Kidney glomerular epithelial cell (primary cell): Measurements from ENCODE around the gene ADAMTS2.

Experiments used
- DNase-seq: peaks from one replicate; lab custom pipeline; 2025; lab: John Stamatoyannopoulos, UW

The ADAMTS2 gene

DNA sequence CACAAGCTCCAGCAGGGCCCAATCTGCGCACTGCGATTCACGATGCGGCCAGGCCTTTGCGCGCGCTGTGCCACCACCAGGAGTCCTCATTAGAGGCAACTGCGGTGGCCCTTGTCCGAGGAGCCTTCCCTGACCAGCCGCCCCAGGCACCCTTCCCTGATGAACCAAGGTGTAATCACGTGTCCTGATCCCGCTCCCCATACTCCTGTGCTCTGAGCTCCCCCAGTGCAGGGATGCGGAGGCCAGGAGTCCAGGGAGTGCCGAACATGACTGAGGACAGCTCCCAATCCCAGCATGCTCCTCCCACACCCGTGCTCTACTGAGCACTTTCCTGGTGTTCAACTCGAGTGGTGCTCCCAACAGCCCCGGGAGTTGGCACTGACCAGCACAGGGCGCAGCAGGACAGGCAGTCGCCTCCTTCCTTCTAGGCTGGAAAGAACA lies 150.3 kb downstream of the ADAMTS2 start:
- DNase-seq: no peak

DNA sequence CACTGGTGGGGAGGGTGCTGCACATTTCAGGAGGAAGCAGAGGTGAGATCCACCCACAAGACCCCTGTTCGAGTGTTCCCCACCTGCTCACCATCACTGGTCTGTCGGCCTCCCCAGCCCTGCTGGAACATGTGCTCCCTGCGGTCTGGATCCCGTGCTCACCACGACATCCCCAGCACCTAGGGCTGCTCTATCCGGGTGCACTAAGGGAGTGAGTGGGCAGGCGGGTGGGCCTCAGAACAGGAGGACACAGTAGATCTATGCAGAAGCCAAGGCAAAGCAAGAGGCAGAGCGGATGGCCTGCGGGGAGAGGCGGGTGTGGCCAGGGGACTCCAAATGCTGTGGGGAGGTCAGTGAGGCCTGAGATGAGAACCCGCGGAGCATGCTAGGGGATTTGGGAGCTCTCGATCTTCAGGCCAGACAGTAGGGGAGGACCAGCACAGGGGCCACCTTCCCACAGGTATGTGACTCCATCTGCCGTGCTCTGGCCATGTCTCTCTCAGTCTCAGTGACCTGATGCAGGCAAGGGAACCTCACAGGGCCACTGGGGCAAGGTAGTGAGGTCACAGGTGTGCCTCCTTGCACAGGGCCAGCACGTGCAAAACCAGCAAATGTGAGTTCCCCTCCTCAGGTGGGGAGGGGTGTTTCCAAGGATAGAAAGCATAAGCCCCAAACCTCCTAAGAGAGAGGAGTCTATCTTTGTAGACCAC lies 150.9 kb downstream of the ADAMTS2 start:
- no peak for DNase-seq

DNA sequence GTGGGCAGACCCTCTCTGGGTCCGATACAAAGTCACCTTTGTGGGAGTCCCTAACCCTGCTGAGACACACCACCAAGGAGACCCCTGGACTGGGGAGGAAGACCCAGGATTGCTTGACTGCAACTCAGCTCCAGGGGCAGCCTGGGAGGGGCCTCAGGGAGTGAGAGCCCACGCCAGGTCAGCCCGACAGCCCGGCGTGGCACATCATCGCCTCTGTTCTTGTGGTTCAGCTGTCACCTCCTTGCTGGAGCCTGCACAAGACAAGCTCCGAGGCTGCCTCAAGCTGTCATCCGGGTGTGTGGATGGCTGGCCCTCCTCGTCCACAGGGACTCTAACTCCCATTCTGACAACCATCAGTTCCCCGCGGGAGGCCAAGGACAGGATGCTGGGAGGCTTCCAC lies 151.5 kb downstream of the ADAMTS2 start:
- DNase-seq: no peak

DNA sequence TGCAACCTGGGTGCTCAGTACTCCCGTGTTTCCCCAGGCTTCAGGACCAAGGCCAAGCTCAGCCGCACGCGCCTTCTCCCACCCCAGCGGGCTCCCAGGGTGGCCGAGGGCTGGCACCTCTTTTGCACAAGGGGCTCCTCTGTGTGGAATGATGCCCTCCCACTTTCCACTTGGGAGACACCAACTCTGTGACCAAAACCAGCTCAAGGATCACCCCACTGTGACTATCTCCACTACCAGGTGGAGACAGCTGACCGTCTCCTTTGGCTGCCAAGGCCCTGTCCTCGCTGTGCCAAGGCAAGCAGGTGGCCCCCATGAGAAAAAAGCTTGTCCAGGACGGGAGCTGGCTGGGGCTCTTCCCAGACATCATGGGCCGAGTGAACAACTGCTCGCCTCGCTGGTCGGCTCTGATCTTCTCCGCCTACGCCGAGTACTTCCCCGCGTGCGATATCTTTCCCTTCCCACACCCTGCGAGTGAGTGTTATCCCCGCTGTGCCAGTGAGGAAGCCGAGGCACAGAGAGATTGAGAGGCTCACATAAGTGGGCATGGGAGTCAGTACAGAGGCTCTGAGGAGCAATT lies 152.3 kb downstream of the ADAMTS2 start:
- DNase-seq: no peak

DNA sequence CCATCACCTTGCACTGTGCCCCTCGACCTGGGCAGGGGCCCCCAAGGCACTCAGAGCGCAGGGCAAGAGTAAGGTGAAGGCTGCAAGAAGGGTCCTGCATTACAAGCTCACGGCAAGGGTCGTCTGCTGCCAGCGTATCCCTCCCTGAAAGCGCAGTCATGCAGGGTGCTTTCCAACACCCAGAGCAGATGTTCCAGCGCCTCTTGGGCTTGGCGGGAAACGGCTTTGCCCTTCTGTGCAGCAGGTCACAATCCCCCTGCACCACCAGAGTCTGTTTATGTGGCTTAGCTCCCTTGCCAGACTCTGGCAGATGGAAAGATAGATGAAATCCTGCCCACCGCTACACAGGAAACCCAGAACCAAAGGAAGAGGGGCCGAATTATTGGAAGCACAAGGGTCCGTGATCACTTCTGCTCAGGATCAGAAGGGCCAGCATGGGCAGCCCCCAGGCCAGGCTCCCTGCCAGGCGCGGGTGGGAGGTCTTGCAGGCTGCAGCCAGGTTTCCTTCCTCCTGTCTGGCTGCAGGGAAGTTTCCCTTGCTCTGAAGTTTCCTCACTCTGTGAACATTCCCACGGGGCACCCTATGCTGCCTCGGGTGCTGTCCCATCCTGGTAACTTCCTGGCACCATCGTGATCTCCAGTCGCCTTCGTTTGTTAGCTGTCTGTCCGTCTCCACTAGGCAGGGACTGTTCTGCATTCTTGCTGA lies 152.9 kb downstream of the ADAMTS2 start:
- no peak for DNase-seq

DNA sequence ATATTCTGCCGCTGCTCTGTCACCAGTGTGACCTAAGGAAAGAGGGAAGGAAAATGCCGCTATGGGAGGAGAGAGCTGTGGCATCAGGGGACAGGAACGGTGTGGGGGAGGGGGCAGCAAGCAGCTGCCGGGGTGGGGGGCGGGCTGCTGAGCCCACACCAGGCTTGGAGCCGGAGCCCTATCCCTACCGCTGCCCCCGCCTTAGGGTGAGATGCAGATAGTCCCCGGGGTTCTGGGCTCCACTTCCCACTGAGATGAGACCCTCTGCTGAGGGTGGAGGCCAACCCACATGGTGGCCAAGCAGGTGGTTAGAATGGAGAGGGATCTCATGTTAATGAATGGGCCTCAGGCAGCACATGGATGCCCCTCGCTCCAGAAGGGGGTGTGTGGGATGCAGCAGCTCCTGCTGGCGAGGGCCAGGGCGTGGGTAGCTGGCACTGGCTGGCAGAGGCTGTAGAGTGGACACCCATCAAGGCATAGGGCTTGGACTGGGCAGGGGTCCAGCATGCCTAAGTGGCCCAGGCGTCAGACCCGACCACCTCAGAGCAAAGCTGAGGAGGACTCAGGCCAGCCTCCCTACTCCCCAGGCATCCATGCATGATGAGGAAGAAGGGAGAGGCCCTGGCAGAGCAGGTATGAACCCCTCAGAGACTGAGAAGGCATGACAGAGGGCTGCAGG lies 153.6 kb downstream of the ADAMTS2 start:
- DNase-seq: no peak

DNA sequence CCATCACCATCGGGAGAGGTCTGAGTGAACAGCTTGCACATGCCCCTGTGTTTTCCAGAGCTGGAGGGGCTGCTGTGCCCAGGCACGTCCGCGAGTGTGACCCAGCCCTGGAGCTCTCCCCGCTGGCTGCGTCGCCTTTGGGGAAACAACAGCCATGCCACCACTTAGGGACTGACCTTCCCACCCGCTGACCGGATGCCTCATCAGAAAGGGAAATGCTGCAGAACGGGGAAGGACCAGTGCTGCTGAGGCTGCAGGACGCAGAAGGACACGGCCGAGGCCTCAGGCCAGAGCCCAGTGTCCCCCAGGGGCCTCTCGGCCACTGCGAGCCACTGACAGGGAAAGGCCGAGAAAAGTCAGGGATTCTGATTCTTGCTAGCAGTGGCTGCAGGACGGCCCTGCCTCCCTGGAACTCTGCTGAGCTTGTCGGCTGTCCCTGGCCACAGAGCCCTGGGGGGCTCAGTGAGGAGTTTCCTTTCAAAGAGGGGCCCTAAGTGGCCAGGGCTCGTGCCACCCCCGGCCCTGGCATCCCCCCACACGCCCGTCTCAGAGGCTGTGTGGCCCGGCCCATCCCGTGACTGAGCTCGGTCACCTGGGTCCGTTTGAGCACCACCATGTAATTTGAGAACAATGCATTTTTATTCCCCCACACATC lies 154.3 kb downstream of the ADAMTS2 start:
- DNase-seq: no peak

DNA sequence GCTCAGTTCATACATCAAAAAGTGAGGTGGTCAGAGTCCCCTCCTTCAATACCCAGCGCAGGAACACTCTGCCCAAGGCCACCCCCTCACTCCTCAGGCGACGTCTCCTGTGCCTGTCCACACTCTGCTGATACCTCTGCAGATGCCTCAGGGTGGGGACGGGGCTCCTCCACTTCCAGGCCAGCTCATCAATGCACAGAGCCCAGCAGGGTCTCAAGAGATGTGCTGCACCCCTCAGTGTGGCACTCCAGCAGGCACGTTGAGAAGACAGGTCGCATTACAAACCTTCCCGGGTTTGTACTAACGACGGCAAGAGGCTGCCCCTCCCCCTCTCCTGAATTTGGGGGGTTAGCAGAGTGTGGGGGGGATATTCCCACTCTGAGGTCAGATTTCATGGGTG lies 156.6 kb downstream of the ADAMTS2 start:
- no peak for DNase-seq

DNA sequence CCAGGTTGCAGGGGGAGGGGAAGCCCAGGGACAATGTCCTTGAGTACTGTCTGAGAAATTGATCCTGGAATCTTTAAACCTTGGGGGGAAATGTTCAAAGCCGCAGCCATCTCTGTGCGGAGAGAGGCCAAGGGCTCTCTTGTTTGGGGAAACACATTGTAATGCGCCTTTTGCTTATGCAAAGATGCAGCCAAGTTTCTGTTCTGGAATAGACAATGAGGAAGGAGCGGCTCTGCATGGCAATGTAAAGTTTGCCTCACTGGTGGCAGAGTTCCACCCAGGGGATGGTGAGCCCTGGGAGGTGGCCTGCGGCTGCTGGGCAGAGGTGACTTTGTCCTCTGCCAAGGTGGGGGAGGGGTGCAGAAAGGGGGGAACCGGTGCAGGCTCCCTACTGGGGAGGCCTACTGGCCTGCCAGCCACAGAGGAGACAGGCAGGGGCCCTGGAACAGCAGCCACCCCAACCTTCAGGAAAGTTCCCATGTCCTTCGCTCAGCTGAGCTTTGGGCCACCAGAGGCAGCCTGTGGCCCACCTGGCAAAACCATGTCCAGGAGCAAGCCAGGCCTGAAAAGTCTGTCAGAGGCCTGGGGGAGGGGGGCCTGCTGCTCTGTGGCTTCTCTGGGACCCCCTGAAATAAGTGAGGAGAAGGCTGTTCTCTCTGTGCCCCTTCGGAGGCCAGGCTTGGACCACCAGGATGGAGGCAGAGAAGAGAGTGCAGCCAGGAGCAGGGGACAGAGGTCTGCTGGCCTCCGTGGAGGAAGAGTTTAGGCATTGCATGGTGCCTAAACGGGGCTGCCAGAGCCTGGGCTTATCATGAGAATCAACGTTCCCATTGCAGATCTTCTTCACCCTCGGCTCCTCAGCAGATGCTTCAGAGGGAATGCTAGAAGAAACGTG lies 157.3 kb downstream of the ADAMTS2 start:
- no peak for DNase-seq

DNA sequence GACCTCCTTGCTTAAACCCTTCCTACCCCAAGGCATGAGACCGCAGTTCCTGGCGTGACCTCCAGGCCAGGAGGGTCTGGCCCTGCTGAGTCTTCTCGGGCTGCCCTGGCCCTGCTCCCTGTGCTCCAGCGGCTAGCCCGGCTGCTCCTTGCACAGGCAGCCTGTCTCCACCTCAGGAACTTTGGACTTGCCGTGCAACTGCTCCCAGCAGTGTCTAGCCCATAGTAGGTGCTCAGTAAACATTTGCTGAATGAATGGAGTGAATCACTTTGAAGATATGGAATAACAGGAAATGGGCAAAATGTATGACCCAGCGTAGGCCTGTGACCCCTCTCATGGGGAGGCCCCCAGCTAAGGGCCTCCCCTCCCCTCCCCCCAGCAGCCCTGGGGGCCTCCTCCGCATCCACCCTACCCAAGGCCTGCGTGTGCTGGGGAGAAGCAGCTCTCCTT lies 158.0 kb downstream of the ADAMTS2 start:
- no peak for DNase-seq

DNA sequence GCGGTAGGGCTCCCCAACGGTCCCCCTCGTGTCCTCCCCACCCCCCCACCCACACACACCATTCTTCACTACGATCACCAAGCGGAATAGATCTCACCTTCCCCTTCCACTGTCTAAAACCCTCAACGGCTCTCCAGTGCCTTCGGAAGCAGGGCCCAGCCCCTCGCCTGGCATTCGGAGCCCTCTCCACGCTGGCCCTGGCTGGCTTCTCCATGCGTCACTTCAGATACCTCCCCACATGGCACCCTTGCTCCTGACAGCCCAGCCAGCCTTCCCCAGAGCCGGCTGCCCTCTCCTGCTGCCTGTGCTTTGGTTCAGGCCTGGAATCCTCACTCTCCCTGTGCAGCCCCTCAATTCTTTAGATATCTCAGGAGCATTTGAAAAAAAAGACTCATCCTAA lies 158.5 kb downstream of the ADAMTS2 start:
- no peak for DNase-seq

DNA sequence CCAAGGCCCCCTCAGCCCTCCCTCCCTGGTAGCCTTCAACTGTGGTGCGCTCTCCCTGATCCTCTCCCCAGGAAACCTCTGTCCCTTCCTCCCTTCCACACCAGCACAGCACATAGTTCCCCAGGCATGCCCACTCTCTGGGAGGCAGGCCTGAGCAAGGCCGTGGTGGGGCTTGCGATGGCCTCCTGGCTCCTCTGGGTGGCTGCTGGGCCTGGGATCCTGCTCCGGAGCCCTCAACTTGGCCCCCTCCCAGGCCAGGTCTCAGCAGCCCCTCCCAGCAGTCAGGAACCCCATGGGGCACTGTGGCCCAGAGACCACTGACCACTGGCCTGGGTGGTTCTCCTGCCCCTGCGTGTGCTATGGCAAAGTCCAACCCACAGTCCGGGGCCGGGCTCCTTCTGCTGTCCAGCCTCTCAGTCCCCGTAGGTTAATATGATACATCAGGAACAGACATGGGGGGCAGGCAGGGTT lies 159.3 kb downstream of the ADAMTS2 start:
- DNase-seq: no peak

DNA sequence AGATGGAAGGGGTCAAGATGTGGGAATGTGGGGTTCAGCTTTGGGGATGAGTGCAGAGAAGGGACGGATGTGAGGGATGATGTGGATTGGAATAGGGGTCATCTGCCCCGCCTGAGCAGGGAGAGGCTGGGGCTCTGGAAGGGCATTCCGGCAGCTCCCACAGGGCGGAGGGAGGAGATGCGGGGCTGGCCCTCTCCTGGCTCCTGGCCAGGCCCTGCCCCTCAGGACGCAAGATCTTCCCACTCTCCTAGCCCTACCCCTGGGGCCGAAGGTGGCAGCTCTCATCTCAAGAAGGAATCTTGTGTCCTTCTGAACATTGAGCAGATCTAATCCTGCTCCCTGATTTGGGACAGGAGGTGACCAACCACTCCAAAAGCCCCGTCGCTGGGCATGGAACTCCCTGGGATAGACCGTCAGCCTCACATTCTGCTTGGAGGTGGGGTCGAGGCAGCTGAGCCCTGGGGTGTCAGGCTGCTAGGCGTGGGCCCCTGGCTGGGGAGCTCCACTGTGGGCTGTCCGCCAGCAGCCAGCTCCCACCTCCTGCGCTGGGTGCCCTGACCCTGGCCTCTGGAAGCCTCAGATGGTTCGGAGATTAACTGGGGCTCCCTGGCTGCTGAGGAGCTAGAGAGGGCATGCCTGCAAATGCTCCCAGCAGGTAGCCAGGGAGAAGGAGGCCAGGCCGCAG lies 159.9 kb downstream of the ADAMTS2 start:
- no peak for DNase-seq

DNA sequence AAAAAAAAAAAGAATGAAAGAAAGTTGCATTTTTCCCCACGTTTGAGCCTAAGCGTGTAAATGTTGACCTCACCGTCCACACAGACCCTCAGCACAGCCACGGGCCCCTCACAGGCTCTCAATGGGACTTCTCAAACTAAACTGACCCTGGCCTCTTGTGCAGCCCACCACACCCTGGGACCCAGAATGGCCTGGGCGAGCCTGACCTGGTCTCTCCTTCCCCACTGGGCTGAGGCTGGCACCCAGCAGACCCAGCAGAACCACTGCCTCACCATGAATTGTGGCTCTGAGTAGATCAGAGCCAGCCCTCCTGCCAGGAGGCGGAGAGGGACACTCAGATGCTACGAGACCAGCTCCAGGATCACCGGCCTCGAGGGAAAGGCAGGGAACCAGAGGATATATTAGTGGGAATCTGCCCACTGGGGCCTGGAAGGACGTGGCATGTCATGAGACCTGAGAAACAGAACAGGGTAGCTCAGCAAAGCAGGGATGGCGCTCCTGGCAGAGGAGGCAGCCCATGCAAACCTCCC lies 160.7 kb downstream of the ADAMTS2 start:
- no peak for DNase-seq

DNA sequence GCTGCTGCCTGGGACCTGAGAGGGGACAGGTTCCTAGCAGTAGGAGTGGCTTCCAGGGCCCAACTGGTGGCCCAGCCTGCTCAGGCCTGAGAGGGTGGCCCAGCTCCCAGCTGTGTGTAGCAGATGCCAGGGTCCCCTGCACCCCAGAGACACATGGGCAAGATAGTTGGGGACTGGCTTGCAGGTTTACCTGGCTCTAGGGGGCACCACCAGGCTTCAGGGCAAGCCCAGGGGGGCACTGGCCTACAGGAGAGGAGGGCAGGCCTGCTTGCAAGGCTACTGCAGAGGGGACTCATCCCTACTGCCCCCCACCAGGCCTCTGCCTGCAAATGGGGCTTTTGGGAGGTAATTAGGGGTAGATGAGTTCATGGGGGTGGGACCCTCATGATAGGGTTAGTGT lies 161.8 kb downstream of the ADAMTS2 start:
- no peak for DNase-seq

DNA sequence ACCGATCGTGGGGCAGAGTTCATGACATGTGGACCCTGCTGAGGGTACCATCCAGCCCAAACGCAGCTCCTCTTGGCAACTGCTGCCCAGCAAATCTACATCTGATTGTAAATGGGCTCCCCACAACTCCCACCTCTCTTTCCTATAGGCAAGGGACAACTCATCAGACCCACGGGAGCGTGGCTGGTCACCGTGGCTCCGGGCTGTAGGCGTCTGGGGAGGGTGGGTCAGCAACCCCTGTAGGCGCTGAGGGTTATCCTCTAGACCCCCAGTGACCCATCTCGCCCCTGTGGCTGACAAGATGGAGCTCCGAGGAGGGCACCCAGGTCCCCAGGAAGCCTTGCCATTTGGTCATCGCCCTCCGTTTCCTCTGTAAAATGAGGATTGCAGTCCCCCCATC lies 162.7 kb downstream of the ADAMTS2 start:
- DNase-seq: no peak

DNA sequence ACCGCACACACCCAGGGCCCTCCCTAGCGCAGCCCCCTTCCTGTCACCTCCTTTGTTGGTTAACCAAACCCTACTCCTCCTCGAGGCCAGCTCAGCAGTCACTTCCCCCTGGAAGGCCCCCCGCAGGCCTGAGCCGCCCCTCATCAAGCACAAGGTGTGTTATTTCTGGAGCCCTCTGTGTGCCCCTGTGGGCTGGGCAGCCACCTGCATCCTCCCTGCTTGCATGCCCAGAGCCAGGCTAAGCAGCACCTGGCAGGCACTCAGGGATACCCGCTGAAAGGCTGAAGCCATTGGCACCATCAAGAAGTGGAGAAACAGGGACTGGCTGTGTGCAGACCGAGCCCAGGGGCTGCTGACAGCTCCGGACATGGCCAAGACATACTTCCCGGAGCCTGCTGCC lies 163.3 kb downstream of the ADAMTS2 start:
- no peak for DNase-seq

DNA sequence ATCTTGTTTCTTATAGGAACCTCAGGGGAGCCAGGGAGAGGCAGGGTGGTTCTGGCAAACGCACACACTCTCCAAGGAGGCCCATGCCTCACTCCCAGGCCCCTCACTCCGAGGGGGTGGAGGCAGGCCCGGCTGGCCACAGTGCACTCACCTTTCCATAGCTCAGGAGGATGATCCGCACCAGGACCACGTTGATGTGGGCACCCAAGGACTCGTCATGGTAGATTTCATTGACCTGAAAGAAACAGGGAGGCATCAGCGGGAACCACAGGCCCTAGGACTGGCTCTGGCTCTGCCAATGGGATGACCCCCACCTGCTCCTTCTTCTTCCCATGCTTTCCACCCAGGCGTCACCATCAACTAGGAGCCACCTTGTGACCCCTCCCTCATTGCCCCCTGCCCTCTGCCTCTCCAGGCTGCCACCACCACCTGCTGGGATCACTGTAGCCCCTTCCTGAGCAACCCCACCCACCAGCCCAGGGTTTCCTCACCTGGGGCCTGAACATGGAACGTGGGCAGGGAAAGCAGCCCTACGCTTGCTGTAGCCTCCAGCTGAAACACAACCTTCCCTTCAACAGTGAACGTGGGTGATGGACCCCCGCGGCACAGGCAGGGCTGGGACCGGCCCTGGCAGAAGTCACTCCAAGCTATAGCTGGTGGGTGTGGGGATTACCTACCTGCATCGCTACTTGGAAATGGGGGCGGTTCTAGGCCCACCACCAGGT lies 164.2 kb downstream of the ADAMTS2 start:
- DNase-seq: no peak

DNA sequence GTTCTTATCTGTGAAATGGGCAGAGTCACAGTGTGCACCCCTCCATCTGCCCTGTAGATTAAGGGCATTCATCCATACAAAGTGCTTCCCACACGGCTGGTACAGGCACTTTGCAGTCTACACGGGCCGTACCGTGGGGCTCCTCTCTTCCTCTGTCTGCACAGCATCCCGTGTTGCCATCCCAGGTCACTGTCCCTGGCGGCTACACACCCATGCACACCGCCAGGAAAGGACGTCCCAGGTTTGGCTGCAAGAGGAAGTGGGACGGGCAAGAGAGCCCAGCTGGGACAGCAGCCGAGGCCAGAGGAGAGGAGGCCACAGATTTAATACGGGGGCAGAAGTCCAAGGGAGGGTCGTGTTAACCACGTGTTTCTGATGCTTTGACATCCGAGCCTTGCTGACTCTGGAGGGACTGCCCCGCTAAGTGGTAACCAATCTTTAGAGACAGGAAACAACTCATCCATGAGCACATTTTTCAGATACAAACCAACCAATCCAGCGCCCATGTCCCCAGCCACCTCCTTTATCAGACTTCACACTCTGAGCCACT lies 165.1 kb downstream of the ADAMTS2 start:
- DNase-seq: no peak
